Measurements from ENCODE around the gene C2CD4A.

Gene C2CD4A

GRCh38 chr15:62060113-62060895 is 6.5 kb upstream of the C2CD4A start, which contains the start of gene VPS13C:
Gene VPS13C (minus strand): TSS chr15:62060447. CDS start chr15:62060374, 73 bp downstream.
- DNase-seq (ENCODE audit: low spot score) = peak; percentile 97

GRCh38 chr15:62060896-62061280 is 5.9 kb upstream of the C2CD4A start:
- no peak for DNase-seq (ENCODE audit: low spot score)

DNA sequence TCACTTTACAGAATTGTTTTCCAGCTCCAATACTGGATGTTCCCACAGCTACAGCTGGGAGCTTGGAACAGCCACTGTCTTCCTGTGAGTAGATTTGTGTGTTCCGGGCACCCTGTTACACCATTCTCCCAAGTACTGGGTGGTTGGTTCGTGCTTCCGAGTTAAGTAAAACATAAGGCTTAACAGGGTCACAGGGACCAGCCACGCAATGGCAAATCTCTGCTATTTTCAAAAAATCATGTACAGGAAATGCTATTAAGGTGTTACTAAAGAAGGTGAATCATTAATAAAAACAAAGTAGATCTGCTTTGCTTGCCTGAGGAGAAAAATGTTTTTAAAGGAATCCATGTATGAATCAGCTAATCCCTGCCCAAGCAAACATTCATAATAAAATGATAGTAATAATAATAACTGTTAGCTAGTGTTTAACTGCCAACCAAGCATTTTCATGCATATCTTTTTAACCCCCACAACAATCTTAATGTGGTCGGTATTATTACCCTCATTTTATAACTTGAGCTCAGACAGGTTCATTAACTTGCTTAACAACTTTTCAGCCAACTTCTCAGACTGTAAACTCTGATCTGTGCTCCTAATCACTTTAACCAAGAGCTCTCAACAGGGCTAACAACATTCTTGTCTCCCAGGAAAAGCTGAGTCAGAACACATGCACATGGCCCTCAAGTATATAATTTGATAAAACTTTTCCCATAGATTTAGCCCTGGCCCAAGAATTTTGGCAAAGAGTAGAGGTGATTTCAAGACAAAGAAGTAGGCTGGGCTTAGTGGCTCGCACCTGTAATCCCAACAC is 2.7 kb upstream of the C2CD4A start:
- no peak for DNase-seq (ENCODE audit: low spot score)

- DNase-seq (ENCODE audit: low spot score) = peak; percentile 15
Measured at GRCh38 chr15:62067448-62068044, 769 bp downstream of the C2CD4A start.

- peak; percentile 44 for DNase-seq (ENCODE audit: low spot score)
Measured at GRCh38 chr15:62068071-62068809, 1.5 kb downstream of the C2CD4A start.

DNA sequence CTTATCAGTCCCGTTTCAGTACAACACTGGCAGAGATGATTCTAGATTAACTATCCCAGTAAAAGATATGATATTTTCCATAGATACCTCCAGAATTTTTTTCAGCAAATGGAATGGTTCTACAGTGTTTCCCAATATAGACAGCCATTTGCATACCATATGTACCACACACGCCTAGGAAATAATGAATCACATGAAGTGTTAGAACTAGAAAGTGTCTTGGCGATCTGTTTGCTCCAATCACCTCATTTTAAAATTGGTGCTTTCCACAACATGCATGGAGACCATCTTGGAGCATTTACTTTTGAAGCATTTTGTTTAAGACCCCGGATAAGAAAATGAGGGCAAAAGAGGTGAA is 2.0 kb downstream of the C2CD4A start:
- DNase-seq (ENCODE audit: low spot score) = no peak

DNA sequence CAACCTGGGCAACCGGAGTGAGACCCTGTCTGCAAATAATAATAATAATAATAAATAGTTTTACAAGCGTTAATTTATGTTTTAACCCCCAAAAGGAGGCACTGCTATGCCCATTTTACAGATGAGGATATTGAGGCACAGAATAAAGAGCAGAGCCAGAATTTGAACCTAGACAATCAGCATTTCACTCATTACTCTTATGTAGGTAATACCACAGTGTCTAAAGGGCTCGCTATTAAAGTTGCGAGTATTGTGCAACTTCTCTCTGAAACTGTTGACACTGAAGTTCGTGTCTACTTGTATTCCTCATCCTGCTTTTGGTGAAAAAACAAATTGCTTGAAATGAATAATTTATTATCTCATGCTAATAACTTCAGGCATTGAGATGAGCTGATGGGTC is 2.8 kb downstream of the C2CD4A start:
- no peak for DNase-seq (ENCODE audit: low spot score)

- peak; percentile 59 for DNase-seq (ENCODE audit: low spot score)
Measured at GRCh38 chr15:62071711-62072308, 5.0 kb downstream of the C2CD4A start.

- no peak for DNase-seq (ENCODE audit: low spot score)
Measured at GRCh38 chr15:62075595-62076277, 9.0 kb downstream of the C2CD4A start.

DNA sequence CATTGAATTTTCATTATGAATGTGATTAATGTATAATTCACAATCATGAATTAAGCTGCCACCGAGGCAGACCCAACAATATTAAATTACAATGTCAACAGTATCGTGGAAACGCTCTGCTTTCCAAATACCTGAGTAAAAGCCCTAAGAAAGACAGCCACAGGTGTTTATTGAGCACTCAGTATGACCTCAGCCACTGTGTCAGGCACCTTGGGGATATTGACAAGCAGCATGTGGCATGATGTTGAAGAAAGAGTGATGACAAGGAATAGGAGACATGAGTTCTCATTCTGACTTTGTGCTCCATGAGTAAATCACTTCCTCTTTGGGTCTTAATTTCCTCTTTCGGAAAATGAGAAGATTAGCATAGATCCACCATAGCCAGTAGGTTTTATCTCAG is 12.8 kb downstream of the C2CD4A start:
- DNase-seq (ENCODE audit: low spot score) = no peak

DNA sequence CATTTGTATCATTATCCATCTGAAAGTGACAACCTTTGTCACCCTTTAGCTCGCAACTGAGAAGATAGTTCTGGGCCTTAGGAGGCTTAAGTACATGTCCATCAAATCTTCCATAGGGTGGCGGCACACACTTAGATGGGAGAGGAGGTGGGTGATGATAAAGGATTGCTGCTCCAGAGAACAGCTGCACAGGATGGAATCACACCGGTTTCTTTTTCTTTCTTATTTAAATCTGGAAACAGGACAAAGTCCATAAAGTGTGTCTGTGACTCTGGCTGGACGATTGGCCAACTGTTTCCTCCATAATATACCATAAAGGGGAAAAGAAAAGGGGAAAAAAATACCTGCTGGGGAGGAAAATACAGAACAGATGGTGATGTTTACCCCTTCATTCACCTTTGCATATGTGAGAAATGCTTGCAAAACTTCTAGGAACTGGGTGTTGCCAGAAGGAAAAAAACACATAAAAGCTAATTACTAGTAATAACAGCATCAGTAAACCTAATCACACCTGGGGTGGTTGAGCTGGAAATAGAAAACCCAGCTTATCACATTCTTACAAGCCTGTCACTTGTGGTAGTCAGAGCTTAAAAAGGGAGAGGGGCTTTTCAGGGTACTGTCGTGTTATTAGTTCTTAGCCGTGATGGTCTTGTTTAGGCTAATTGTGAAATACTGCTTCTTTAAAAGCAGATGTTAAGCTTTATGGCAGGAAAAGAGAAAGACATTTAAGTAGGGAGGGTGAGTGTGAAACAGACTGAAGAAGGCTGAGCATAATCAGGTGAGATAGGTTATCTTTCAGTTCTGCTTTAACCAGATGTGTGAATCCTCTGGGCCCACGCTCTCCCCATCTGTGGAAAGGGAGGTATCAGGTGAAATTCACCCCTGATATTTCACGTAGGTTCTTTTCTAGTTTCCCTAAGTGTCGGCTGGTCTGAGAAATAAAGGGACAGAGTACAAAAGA is 16.7 kb downstream of the C2CD4A start:
- DNase-seq (ENCODE audit: low spot score) = no peak

DNA sequence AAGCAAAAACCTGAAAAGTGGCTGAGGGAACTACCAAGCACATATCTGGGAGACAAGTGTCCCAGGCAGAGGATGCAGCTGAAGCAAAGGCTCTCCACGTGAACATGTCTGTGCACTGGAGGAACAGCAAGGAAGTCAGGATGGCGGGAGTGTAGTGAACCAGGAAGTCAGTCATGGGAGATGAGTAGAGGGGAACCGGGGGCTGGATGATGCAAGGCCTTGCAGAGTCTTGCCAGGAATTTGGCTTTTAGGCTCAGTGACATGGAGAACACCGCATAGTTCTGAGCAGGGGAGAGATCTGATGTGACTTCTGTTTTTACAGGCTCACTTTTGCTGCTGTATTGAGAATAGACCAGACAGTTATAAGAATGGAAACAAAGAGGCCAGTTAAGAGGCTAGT is 19.0 kb downstream of the C2CD4A start:
- DNase-seq (ENCODE audit: low spot score) = no peak

DNA sequence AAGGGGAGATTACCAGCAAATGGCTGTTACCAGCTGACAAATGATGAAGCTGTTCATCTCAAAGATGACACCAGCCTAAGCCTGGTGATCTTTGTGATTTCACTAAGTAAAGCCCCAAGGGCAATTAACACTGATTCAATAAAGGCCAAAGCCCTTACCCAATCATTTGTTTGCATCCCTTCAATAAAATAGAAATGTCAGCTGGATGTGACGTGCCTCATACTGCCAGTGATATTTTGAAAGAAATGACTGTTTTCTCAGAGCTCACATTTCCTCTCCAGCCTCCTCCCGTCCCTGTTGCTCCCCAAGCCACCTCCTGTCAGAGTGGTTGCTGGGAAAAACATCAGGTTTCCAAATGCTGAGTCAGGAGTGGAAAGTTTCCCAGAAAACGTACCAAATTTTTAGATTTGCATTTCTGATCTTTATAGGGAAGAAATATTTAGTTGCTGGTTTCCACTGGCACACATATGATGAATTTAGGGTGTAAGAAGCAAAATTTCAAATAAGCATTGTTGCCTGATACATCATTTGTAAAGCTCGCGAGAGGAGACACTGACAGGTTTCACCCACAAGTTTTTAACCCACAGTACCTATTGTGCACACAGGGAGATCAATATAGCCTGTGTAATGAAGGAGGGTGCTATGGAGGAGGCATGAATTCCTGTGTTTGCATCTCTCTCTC is 21.0 kb downstream of the C2CD4A start:
- DNase-seq (ENCODE audit: low spot score) = peak; percentile 51

DNA sequence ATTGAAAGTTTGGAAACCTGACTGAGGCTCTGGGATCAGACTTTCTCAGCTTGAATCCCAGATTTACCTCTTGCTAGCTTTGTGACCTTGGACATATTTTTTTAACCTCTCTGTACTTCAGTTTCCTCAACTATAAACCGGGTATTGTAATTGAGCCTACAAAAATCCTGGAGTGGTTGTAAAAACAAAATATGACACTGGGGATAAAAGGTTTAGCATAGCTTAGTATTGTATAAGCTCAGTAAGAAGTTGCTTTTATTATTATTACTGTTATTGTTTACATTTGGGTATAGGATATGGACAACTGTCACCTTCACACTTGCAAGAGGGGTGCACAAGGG is 21.5 kb downstream of the C2CD4A start:
- DNase-seq (ENCODE audit: low spot score) = no peak

- DNase-seq (ENCODE audit: low spot score) = no peak
Measured at GRCh38 chr15:62089616-62090015, 22.8 kb downstream of the C2CD4A start.

- no peak for DNase-seq (ENCODE audit: low spot score)
Measured at GRCh38 chr15:62090988-62091387, 24.2 kb downstream of the C2CD4A start.

DNA sequence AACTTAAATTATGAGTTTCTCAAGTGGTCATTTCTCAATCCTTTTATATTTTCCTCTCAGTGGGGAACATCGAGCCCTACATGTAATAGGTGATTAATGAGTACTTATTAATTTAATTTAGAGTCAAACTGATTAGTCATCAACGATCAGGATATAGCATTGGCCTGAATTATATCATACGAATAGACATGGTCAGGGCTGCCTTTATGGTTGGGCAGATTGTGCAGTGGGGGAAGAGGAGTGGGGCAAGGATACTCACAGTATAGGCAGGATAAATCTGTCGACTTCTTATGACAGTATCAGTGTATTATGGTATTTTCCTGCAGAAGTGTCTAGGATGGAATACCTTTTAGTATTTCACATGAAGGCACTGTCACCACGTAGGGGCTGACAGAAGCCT is 27.0 kb downstream of the C2CD4A start:
- no peak for DNase-seq (ENCODE audit: low spot score)

DNA sequence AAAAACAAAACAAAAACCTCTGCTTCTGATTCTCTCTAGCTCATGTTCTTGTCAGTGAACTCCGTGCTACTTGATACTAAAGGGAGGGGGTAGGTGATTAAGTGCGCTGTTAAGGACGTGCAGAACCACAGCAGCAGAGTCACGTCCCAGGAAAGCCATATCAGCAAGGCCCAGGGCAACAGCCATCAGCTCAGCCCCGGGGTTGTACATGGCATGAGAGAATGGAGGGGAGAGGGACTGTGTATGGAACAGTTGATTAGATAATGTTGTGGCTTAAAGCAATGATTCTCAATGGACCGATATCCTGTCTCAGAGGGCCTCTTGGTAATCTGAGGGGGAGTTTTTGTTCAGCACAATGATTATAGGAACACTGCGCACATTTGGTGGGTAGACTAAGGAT is 27.6 kb downstream of the C2CD4A start:
- DNase-seq (ENCODE audit: low spot score) = no peak

DNA sequence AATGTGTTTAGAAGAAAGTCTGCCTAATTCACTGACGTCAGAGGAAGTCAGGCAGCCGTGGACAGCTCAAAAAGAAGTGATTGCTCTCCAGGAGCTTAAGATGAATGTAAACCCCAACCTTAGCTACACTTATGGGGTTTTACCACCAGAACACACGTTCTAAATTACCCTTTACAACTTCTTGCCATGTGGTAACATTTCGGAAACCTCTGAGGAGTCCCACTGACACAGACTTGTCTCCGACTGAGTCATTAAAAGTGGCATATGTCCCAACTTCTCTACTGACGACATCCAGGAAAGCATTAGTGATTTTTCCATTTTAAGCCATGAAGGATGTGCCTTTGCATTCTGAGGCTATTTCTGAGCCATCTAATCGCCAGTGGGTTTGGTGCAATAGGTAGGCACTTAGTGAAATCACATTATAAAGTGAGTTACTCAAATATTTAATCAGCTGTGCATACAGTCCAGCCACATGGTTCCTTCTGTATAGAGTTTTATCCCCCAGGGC is 32.4 kb downstream of the C2CD4A start:
- DNase-seq (ENCODE audit: low spot score) = peak; percentile 70

Data from GM03348 (cell line).